SU-DHL-6 (cell line): ENCODE results near the gene TAF12.

ENCODE experiments used
- CTCF ChIP-seq: fragments of 200-600 bp; sonication (generic); IDR thresholded peaks from one replicate; pipeline ENCODE4 v1.5.1; 2017; ENCODE audit warnings: antibody characterized with exemption, mild to moderate bottlenecking, low read length, moderate library complexity; ENCODE audit not compliant: insufficient read depth, poor library complexity, severe bottlenecking
- EZH2phosphoT487 ChIP-seq: fragments of 200-600 bp; sonication (generic), shearing (Covaris generic); conservative IDR thresholded peaks from 2 replicates; pipeline ENCODE4 v1.6.1; 2018; ENCODE audit warnings: mild to moderate bottlenecking, antibody characterized with exemption, low read length, moderate library complexity, mixed read lengths

- no peak for TF ChIP-seq CTCF
- no peak for TF ChIP-seq EZH2phosphoT487
These were observed 33.0 kb upstream of the TAF12 start for GRCh38 chr1:28675924-28676257.
